ENCODE data around the gene USP22. TPM values are rescaled to one million over a fixed set of nuclear protein-coding genes. Genes with fewer than 3 reads are reported as not detected.

The USP22 gene
- total and polyA plus RNA-seq, 2 of the 4 experiments (the other 2 are of a cell fraction), result 161 to 319 TPM

DNA sequence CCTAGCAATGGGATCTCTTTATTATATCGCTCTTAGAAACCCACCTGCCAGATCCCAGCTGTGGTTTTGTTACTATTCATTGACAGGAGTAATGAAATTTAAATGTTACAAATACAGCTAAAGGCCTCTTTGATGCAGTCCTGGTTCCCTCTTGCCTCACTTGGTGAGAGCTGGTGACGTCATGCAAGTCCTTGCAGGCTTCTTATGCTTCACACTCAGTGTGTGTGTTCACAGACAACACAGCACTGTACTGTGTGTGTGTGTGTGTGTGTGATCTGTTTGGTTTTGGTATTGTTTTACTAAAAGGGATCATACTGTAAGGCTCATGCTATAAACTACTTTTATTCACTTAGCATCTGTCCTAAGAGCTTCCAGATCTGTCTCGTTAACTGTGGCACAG, 75.0 kb downstream of the USP22 start:
- no peak overlapping the region for H4K5ac ChIP-seq (ENCODE audit: low read depth, low read length)
- no peak overlapping the region for H2BK20ac ChIP-seq (ENCODE audit: low read depth, low read length)
- no peak overlapping the region for H2AFZ ChIP-seq (replicated peaks; ENCODE audit: low read length, poor library complexity)
- H3K56ac ChIP-seq (ENCODE audit: extremely low read depth, insufficient read depth, low read length), result no peak overlapping the region
- H4K20me1 ChIP-seq (ENCODE audit: insufficient read depth, low read length), result no peaks in the 10 kb centered on the region
- no peak overlapping the region for H2BK15ac ChIP-seq (ENCODE audit: low read depth, low read length)
- no peak overlapping the region for H3K9ac ChIP-seq (ENCODE audit: low read depth, low read length)
- BruUV-seq (replicated peaks), result no TSS peak
- DNase-seq, result peak; percentile 17
- H2AK5ac ChIP-seq (ENCODE audit: low read depth, low read length), result no peak overlapping the region
- ChIA-PET POLR2A (ENCODE audit: unreplicated experiment) (no interaction called here), CTCF (no interaction called here)
- no peak overlapping the region for H4K8ac ChIP-seq (ENCODE audit: low read depth in 2 of 2, low read length in 2 of 2)
- ATAC-seq (ENCODE audit: low read depth), result no peak
- peaks cover 46% of the 10 kb centered on the region for H3K27me3 ChIP-seq (ENCODE audit: control insufficient read depth, insufficient read depth, low read length)
- H3K18ac ChIP-seq (ENCODE audit: low read depth, low read length), result no peak overlapping the region
- no peak overlapping the region for H2AK9ac ChIP-seq (replicated peaks; ENCODE audit: low read depth, low read length, poor library complexity)
- no peaks in the 10 kb centered on the region for H3K9me3 ChIP-seq (ENCODE audit: control insufficient read depth, insufficient read depth, low read length)
- in situ Hi-C loops (cut with MboI; ENCODE audit: low sequenced_read_pairs) (no loop called here), intact Hi-C loops (cut with micrococcal nuclease) (no loop called here), dilution Hi-C loops (cut with HindIII; ENCODE audit: low sequenced_read_pairs, unreplicated experiment) (no loop called here)
- no peak overlapping the region for H4K91ac ChIP-seq (ENCODE audit: insufficient read depth, low read depth, low read length)
- no peak overlapping the region for H2BK120ac ChIP-seq (ENCODE audit: low read depth, low read length)
- WGBS, 2 experiments (ENCODE audit: extremely low coverage in 2 of 2, insufficient read length in 1 of 2), result 38% methylated on average over 1 of the region's 3 CpGs; no CpG with 5 or more reads in 1 of the 2 experiments
- H3K9me1 ChIP-seq (ENCODE audit: insufficient read depth, low read length), result no peaks in the 10 kb centered on the region
- H3K4me2 ChIP-seq (ENCODE audit: low read depth, low read length), result no peak overlapping the region
- H2BK5ac ChIP-seq (ENCODE audit: low read depth, low read length, poor library complexity, severe bottlenecking), result no peak overlapping the region
- H3K4ac ChIP-seq (ENCODE audit: low read depth, low read length), result no peak overlapping the region
- no peak overlapping the region for H3K4me3 ChIP-seq (ENCODE audit: insufficient read depth, low read depth, low read length)
- no peak overlapping the region for H3K23ac ChIP-seq (ENCODE audit: low read depth, low read length)
- no peak overlapping the region for H3K27ac ChIP-seq (ENCODE audit: insufficient read depth, low read length)
- H3K36me3 ChIP-seq (ENCODE audit: control insufficient read depth, insufficient read depth, low read length), result no peaks in the 10 kb centered on the region
- no peaks in the 10 kb centered on the region for H3K4me1 ChIP-seq (ENCODE audit: control insufficient read depth, insufficient read depth, low read length)
- no peaks in the 10 kb centered on the region for H3K79me1 ChIP-seq (ENCODE audit: low read depth in 1 of 2, low read length in 2 of 2)
- H3K14ac ChIP-seq (replicated peaks; ENCODE audit: low read depth, low read length), result no peak overlapping the region
- TF ChIP-seq, protein P1, sequence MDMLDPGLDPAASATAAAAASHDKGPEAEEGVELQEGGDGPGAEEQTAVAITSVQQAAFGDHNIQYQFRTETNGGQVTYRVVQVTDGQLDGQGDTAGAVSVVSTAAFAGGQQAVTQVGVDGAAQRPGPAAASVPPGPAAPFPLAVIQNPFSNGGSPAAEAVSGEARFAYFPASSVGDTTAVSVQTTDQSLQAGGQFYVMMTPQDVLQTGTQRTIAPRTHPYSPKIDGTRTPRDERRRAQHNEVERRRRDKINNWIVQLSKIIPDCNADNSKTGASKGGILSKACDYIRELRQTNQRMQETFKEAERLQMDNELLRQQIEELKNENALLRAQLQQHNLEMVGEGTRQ (IDR thresholded peaks at IDR 0.05; ENCODE audit: low read depth, low read length), result no peak
- TF ChIP-seq FOS (IDR thresholded peaks at IDR 0.05; ENCODE audit: low read depth, low read length), result no peak
